ENCODE results near the gene PWP2.
"Not testable (repeated sequence)": the region's sequence is repeated elsewhere in the genome, so short reads cannot be mapped to it uniquely, and the experiment has no call there.

PWP2 gene

GRCh38 chr21:44157439-44158081 lies 50.4 kb downstream of the PWP2 start:
- not testable (repeated sequence) for DNase-seq; H2BK120ac ChIP-seq (ENCODE audit: low read depth, low read length); H3K56ac ChIP-seq (ENCODE audit: low read length); H3K18ac ChIP-seq (ENCODE audit: low read length); H3K4me3 ChIP-seq (ENCODE audit: low read length); H2BK15ac ChIP-seq (replicated peaks; ENCODE audit: low read depth); H3K27ac ChIP-seq (ENCODE audit: low read depth, low read length); H3K79me2 ChIP-seq (ENCODE audit: control insufficient read depth, insufficient read depth, low read length); H3K36me3 ChIP-seq (ENCODE audit: control insufficient read depth, insufficient read depth, low read length); H4K5ac ChIP-seq (ENCODE audit: low read length); H2BK5ac ChIP-seq (ENCODE audit: low read length); H2AK5ac ChIP-seq (ENCODE audit: low read length); H3K23ac ChIP-seq (ENCODE audit: low read length); H3K4ac ChIP-seq (ENCODE audit: low read depth, low read length); H3K4me1 ChIP-seq (ENCODE audit: control insufficient read depth, low read depth, low read length); H3K9ac ChIP-seq (ENCODE audit: low read length); H3K79me1 ChIP-seq (ENCODE audit: low read length); H3K4me2 ChIP-seq (ENCODE audit: low read length); H3K27me3 ChIP-seq (ENCODE audit: insufficient read depth, low read length, poor library complexity); H4K8ac ChIP-seq (ENCODE audit: low read depth, low read length)
- no CpG with 5 or more reads among the region's 28 CpGs for WGBS (ENCODE audit: extremely low coverage, insufficient coverage, low lambda C conversion rate)

GRCh38 chr21:44158082-44158468 lies 50.9 kb downstream of the PWP2 start:
- H2AK5ac ChIP-seq (ENCODE audit: low read length); H4K8ac ChIP-seq (ENCODE audit: low read depth, low read length); H3K4me2 ChIP-seq (ENCODE audit: low read length); H2BK120ac ChIP-seq (ENCODE audit: low read depth, low read length); H2BK5ac ChIP-seq (ENCODE audit: low read length); H3K4me3 ChIP-seq (ENCODE audit: low read length); H3K9ac ChIP-seq (ENCODE audit: low read length); H3K23ac ChIP-seq (ENCODE audit: low read length); H2BK15ac ChIP-seq (replicated peaks; ENCODE audit: low read depth); H3K79me2 ChIP-seq (ENCODE audit: control insufficient read depth, insufficient read depth, low read length); DNase-seq; H3K36me3 ChIP-seq (ENCODE audit: control insufficient read depth, insufficient read depth, low read length); H3K56ac ChIP-seq (ENCODE audit: low read length); H3K4ac ChIP-seq (ENCODE audit: low read depth, low read length); H3K18ac ChIP-seq (ENCODE audit: low read length); H3K4me1 ChIP-seq (ENCODE audit: control insufficient read depth, low read depth, low read length); H3K79me1 ChIP-seq (ENCODE audit: low read length); H3K27me3 ChIP-seq (ENCODE audit: insufficient read depth, low read length, poor library complexity); H3K27ac ChIP-seq (ENCODE audit: low read depth, low read length); H4K5ac ChIP-seq (ENCODE audit: low read length): not testable (repeated sequence)
- no CpG with 5 or more reads among the region's 7 CpGs for WGBS (ENCODE audit: extremely low coverage, insufficient coverage, low lambda C conversion rate)

GRCh38 chr21:44159349-44160297 lies 52.4 kb downstream of the PWP2 start:
- H4K5ac ChIP-seq (ENCODE audit: low read length); H3K79me1 ChIP-seq (ENCODE audit: low read length); H3K4me1 ChIP-seq (ENCODE audit: control insufficient read depth, low read depth, low read length); H2BK120ac ChIP-seq (ENCODE audit: low read depth, low read length); H3K9ac ChIP-seq (ENCODE audit: low read length); H3K27me3 ChIP-seq (ENCODE audit: insufficient read depth, low read length, poor library complexity); H4K8ac ChIP-seq (ENCODE audit: low read depth, low read length); H3K27ac ChIP-seq (ENCODE audit: low read depth, low read length); H2BK5ac ChIP-seq (ENCODE audit: low read length); H3K4me3 ChIP-seq (ENCODE audit: low read length); H3K23ac ChIP-seq (ENCODE audit: low read length); DNase-seq; H3K56ac ChIP-seq (ENCODE audit: low read length); H3K18ac ChIP-seq (ENCODE audit: low read length); H3K36me3 ChIP-seq (ENCODE audit: control insufficient read depth, insufficient read depth, low read length); H3K79me2 ChIP-seq (ENCODE audit: control insufficient read depth, insufficient read depth, low read length); H2BK15ac ChIP-seq (replicated peaks; ENCODE audit: low read depth); H3K4me2 ChIP-seq (ENCODE audit: low read length); H2AK5ac ChIP-seq (ENCODE audit: low read length); H3K4ac ChIP-seq (ENCODE audit: low read depth, low read length): not testable (repeated sequence)
- no CpG with 5 or more reads among the region's 30 CpGs for WGBS (ENCODE audit: extremely low coverage, insufficient coverage, low lambda C conversion rate)

- H3K4me1 ChIP-seq (ENCODE audit: control insufficient read depth, low read depth, low read length); H4K8ac ChIP-seq (ENCODE audit: low read depth, low read length); H4K5ac ChIP-seq (ENCODE audit: low read length); H3K23ac ChIP-seq (ENCODE audit: low read length); H3K27ac ChIP-seq (ENCODE audit: low read depth, low read length); H2BK15ac ChIP-seq (replicated peaks; ENCODE audit: low read depth); DNase-seq; H3K27me3 ChIP-seq (ENCODE audit: insufficient read depth, low read length, poor library complexity); H3K36me3 ChIP-seq (ENCODE audit: control insufficient read depth, insufficient read depth, low read length); H3K18ac ChIP-seq (ENCODE audit: low read length); H3K56ac ChIP-seq (ENCODE audit: low read length); H3K4ac ChIP-seq (ENCODE audit: low read depth, low read length); H3K4me2 ChIP-seq (ENCODE audit: low read length); H2AK5ac ChIP-seq (ENCODE audit: low read length); H2BK5ac ChIP-seq (ENCODE audit: low read length); H3K4me3 ChIP-seq (ENCODE audit: low read length); H3K9ac ChIP-seq (ENCODE audit: low read length); H2BK120ac ChIP-seq (ENCODE audit: low read depth, low read length); H3K79me1 ChIP-seq (ENCODE audit: low read length); H3K79me2 ChIP-seq (ENCODE audit: control insufficient read depth, insufficient read depth, low read length): not testable (repeated sequence)
- no CpG with 5 or more reads among the region's 15 CpGs for WGBS (ENCODE audit: extremely low coverage, insufficient coverage, low lambda C conversion rate)
These were observed 53.1 kb downstream of the PWP2 start for GRCh38 chr21:44160298-44160672.

GRCh38 chr21:44160821-44161220 lies 53.6 kb downstream of the PWP2 start:
- not testable (repeated sequence) for H3K27ac ChIP-seq (ENCODE audit: low read depth, low read length); H3K4ac ChIP-seq (ENCODE audit: low read depth, low read length); H3K56ac ChIP-seq (ENCODE audit: low read length); H3K4me3 ChIP-seq (ENCODE audit: low read length); H2BK120ac ChIP-seq (ENCODE audit: low read depth, low read length); H3K18ac ChIP-seq (ENCODE audit: low read length); H4K5ac ChIP-seq (ENCODE audit: low read length); H3K4me1 ChIP-seq (ENCODE audit: control insufficient read depth, low read depth, low read length); H3K79me1 ChIP-seq (ENCODE audit: low read length); H3K4me2 ChIP-seq (ENCODE audit: low read length); H3K9ac ChIP-seq (ENCODE audit: low read length); H3K27me3 ChIP-seq (ENCODE audit: insufficient read depth, low read length, poor library complexity); H2BK5ac ChIP-seq (ENCODE audit: low read length); H3K79me2 ChIP-seq (ENCODE audit: control insufficient read depth, insufficient read depth, low read length); DNase-seq; H3K23ac ChIP-seq (ENCODE audit: low read length); H3K36me3 ChIP-seq (ENCODE audit: control insufficient read depth, insufficient read depth, low read length); H2BK15ac ChIP-seq (replicated peaks; ENCODE audit: low read depth); H2AK5ac ChIP-seq (ENCODE audit: low read length); H4K8ac ChIP-seq (ENCODE audit: low read depth, low read length)
- no CpG with 5 or more reads among the region's 20 CpGs for WGBS (ENCODE audit: extremely low coverage, insufficient coverage, low lambda C conversion rate)
